HepG2 (cell line): ENCODE data around the gene AMIGO3. TPM values are rescaled to one million over a fixed set of nuclear protein-coding genes. Genes with fewer than 3 reads are reported as not detected.

Experiments used
- AHDC1 ChIP-seq: sonication (generic); formaldehyde crosslinking; IDR thresholded peaks from 2 replicates; pipeline ENCODE4 v1.5.1; 2020; ENCODE audit warnings: mild to moderate bottlenecking, missing genetic modification reagents, borderline replicate concordance
- ARNTL ChIP-seq: sonication (generic); formaldehyde crosslinking; IDR thresholded peaks from 2 replicates; pipeline ENCODE4 v1.4.0; 2020; ENCODE audit warnings: mild to moderate bottlenecking, missing genetic modification reagents
- FOXJ3 ChIP-seq: sonication (generic); formaldehyde crosslinking; IDR thresholded peaks from 2 replicates; pipeline ENCODE4 v1.4.0; 2020; ENCODE audit warnings: missing genetic modification reagents, mild to moderate bottlenecking, borderline replicate concordance
- GABPA ChIP-seq, 2 experiments: IDR thresholded peaks; 2 replicates each; pipeline ENCODE4 v1.6.1; 2011 to 2016; ENCODE audit warnings: low read depth in 2 of 2, low read length in 1 of 2, missing biosample characterization in 1 of 2, missing genetic modification characterization in 1 of 2
- HES4 ChIP-seq: sonication (generic); formaldehyde crosslinking; IDR thresholded peaks from 2 replicates; pipeline ENCODE4 v1.9.0; 2021; ENCODE audit warnings: mild to moderate bottlenecking, missing genetic modification reagents, borderline replicate concordance
- RNF219 ChIP-seq: sonication (generic); formaldehyde crosslinking; IDR thresholded peaks from 2 replicates; pipeline ENCODE4 v1.5.0; 2020; ENCODE audit warnings: mild to moderate bottlenecking, missing genetic modification reagents
- SMAD3 ChIP-seq: sonication (generic); formaldehyde crosslinking; IDR thresholded peaks from 2 replicates; pipeline ENCODE4 v1.4.0; 2020; ENCODE audit warnings: missing genetic modification reagents
- YY1 ChIP-seq: IDR thresholded peaks from 2 replicates; pipeline ENCODE4 v1.6.1; 2011; ENCODE audit warnings: low read length, low read depth, moderate library complexity, mild to moderate bottlenecking; ENCODE audit not compliant: insufficient read depth, insufficient replicate concordance
- ZNF224 ChIP-seq: sonication (generic); formaldehyde crosslinking; IDR thresholded peaks from 2 replicates; pipeline ENCODE4 v1.5.0; 2020; ENCODE audit warnings: mild to moderate bottlenecking, missing genetic modification reagents
- ZNF383 ChIP-seq: sonication (generic); formaldehyde crosslinking; IDR thresholded peaks from 2 replicates; pipeline ENCODE4 v1.4.0; 2020; ENCODE audit warnings: missing genetic modification reagents, mild to moderate bottlenecking, borderline replicate concordance
- ZNF451 ChIP-seq: sonication (generic); formaldehyde crosslinking; IDR thresholded peaks from 2 replicates; pipeline ENCODE4 v1.5.0; 2020; ENCODE audit warnings: mild to moderate bottlenecking, missing genetic modification reagents
- ZNF644 ChIP-seq: IDR thresholded peaks from 2 replicates; pipeline ENCODE4 v1.6.1; 2016; ENCODE audit warnings: low read depth
- ZNF724P ChIP-seq: sonication (generic); formaldehyde crosslinking; IDR thresholded peaks from 2 replicates; pipeline ENCODE4 v1.8.0; 2022; ENCODE audit warnings: missing genetic modification reagents, borderline replicate concordance
- ZNF747 ChIP-seq: sonication (generic); formaldehyde crosslinking; IDR thresholded peaks from 2 replicates; pipeline ENCODE4 v1.8.1; 2023; ENCODE audit warnings: missing genetic modification reagents, mild to moderate bottlenecking, borderline replicate concordance
- ZSCAN25 ChIP-seq: sonication (generic); formaldehyde crosslinking; IDR thresholded peaks from 2 replicates; pipeline ENCODE4 v1.8.0; 2022; ENCODE audit warnings: mild to moderate bottlenecking, missing genetic modification reagents
- polyA plus RNA-seq, 8 experiments: library from polyadenylated mRNA; depleted of rRNA in 3 of 8; stranded (reverse) in 7 of 8; unstranded in 1 of 8; fragments of >200 nt; fragmentation: Illumina TruSeq in 4 of 8; extraction: Trizol in 4 of 8; gene quantifications; 2 replicates each; pipeline versions ENCODE4 v1.2.1 to v1.2.3, GENCODE V29; 2011 to 2016; ENCODE audit warnings: low read depth in 4 of 8, missing spikeins in 1 of 8, mixed read lengths in 1 of 8; ENCODE audit not compliant: insufficient read depth in 1 of 8
- total RNA-seq, 5 experiments: library from RNA; depleted of rRNA; stranded (reverse); fragments of >200 nt; fragmentation: Illumina TruSeq; extraction: Trizol; gene quantifications; 2 replicates each; pipeline ENCODE4 v1.2.3, GENCODE V29; 2016; ENCODE audit warnings: low read depth in 1 of 5
- TF ChIP-seq, protein P1 (sequence below): sonication (generic); formaldehyde crosslinking; IDR thresholded peaks from 2 replicates; pipeline ENCODE4 v1.4.0; 2020; ENCODE audit warnings: mild to moderate bottlenecking, low read depth, missing genetic modification reagents

The AMIGO3 gene
- total and polyA plus RNA-seq, 2 of the 13 experiments (the other 11 are each of a cell fraction or from before 2014, with no cell fraction given), result 0.35 TPM; not detected in 1

DNA sequence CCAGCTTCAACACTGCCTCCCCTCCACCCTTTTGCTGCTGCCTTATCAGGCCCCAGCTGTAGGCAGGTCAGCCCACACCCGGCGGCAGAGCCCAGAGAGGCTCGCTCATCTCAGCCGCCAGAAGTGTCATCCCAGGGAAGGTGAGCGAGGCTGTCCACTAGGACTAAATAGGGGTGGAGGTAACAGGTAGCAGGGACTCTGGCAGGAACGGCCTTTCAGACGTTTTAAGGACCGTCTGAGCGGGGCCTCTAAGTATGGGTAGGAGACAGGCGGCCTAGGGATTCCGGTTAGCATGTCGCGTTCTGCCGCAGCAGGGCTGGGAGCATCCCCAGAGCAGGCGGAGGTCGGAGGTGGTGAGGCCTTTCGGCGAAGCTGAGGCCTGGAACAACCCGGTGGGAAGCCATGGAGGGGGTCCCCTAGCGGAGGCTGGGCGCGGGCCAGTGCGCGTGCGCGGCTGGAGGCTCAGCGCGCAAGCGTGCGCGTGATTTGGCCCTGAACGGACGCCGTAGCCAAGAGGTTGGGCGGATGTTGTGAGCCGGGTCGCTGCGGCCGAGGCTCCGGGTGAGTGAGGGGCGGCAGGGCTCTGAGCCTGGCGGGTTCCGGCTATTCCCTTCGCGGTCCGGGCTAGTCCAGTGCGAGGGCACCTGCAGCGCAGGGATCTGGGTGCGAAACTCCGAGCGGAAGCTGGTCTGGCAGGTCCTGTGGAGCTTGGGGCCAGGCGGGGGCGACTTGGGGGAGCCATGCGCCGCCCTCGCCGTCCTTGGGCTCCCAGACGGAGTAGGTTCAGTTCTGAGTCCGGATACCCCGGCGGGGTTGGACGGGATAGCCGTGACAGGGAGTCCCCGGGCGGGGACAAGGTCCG, 30.2 kb downstream of the AMIGO3 start, which contains the start of the genes MST1 and RNF123 (continued):
- TF ChIP-seq AHDC1 (peak; percentile 19; the same call in 1 of the 2 replicates), YY1 (peak; percentile 83), ARNTL (CRISPR knock-in tag) (peak; percentile 66; the same call in 1 of the 2 replicates), RNF219 (no peak; the same call in 1 of the 2 replicates), GABPA (IDR thresholded peaks at IDR 0.05; ENCODE audit: low read depth, low read length) (peak; percentile 80), GABPA (CRISPR knock-in tag; IDR thresholded peaks at IDR 0.05; ENCODE audit: low read depth) (peak; percentile 90), ZNF383 (CRISPR knock-in tag) (peak; percentile 28; the same call in 1 of the 2 replicates), ZNF747 (peak; percentile 58; the same call in 1 of the 2 replicates), ZNF451 (CRISPR knock-in tag) (peak; percentile 47; the same call in 1 of the 2 replicates), ZNF724P (peak; percentile 88; the same call in 1 of the 2 replicates), FOXJ3 (CRISPR knock-in tag) (0 out of 2 replicates have a peak, but pooled peaks have one; percentile 40), ZNF224 (CRISPR knock-in tag) (0 out of 2 replicates have a peak, but pooled peaks have one; percentile 59), HES4 (CRISPR knock-in tag) (peak; percentile 64; the same call in 1 of the 2 replicates), ZSCAN25 (CRISPR knock-in tag) (peak; percentile 62; the same call in 1 of the 2 replicates), SMAD3 (CRISPR knock-in tag) (0 out of 2 replicates have a peak, but pooled peaks have one; percentile 47), ZNF644 (CRISPR knock-in tag) (no peak)
- TF ChIP-seq, protein P1, sequence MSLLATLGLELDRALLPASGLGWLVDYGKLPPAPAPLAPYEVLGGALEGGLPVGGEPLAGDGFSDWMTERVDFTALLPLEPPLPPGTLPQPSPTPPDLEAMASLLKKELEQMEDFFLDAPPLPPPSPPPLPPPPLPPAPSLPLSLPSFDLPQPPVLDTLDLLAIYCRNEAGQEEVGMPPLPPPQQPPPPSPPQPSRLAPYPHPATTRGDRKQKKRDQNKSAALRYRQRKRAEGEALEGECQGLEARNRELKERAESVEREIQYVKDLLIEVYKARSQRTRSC (CRISPR knock-in tag), result 0 out of 2 replicates have a peak, but pooled peaks have one; percentile 61
